OCI-LY1 (cell line): ENCODE data around the gene EPN3.

Experiments
- EZH2 ChIP-seq: fragments of 200-600 bp; sonication (generic), shearing (Covaris generic); IDR thresholded peaks from 2 replicates; pipeline ENCODE4 v1.8.0; 2017; ENCODE audit warnings: borderline replicate concordance, mixed run types, mild to moderate bottlenecking, antibody characterized with exemption, low read length, moderate library complexity, mixed read lengths
- TF ChIP-seq, protein P1 (sequence below): fragments of 200-600 bp; sonication (generic), shearing (Covaris generic); IDR thresholded peaks from 2 replicates; pipeline ENCODE4 v1.5.1; 2017; ENCODE audit warnings: mild to moderate bottlenecking, antibody characterized with exemption, low read length, moderate library complexity, mixed read lengths

DNA sequence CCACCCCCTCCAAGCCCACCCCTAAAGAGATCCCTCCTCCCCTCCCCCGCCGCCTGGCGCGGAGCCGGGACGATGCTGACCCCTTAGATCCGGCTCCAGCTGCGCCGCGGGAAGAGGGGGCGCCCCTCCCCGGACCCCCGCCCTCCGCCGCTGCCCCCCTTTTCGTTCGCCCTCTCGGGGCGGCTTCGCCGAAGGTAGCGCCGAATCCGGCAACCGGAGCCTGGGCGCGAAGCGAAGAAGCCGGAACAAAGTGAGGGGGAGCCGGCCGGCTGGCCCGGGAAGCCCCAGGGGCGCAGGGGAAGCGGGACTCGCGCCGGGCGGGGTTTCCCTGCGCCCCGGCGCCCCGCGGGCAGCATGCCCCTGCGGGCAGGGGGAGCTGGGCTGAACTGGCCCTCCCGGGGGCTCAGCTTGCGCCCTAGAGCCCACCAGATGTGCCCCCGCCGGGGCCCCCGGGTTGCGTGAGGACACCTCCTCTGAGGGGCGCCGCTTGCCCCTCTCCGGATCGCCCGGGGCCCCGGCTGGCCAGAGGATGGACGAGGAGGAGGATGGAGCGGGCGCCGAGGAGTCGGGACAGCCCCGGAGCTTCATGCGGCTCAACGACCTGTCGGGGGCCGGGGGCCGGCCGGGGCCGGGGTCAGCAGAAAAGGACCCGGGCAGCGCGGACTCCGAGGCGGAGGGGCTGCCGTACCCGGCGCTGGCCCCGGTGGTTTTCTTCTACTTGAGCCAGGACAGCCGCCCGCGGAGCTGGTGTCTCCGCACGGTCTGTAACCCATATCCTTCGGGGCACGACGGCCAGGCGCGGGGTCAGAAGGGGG, 28.6 kb downstream of the EPN3 start:
- TF ChIP-seq, protein P1, sequence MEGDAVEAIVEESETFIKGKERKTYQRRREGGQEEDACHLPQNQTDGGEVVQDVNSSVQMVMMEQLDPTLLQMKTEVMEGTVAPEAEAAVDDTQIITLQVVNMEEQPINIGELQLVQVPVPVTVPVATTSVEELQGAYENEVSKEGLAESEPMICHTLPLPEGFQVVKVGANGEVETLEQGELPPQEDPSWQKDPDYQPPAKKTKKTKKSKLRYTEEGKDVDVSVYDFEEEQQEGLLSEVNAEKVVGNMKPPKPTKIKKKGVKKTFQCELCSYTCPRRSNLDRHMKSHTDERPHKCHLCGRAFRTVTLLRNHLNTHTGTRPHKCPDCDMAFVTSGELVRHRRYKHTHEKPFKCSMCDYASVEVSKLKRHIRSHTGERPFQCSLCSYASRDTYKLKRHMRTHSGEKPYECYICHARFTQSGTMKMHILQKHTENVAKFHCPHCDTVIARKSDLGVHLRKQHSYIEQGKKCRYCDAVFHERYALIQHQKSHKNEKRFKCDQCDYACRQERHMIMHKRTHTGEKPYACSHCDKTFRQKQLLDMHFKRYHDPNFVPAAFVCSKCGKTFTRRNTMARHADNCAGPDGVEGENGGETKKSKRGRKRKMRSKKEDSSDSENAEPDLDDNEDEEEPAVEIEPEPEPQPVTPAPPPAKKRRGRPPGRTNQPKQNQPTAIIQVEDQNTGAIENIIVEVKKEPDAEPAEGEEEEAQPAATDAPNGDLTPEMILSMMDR: no peak
- TF ChIP-seq EZH2: no peak
